Regular cardiac myocyte (primary cell): ENCODE data around the gene TTK. TPM values are rescaled to one million over a fixed set of nuclear protein-coding genes. Genes with fewer than 3 reads are reported as not detected.

ENCODE experiments used
- total RNA-seq: library from RNA; depleted of rRNA; stranded (reverse); fragments of >200 nt; gene quantifications from 2 replicates; pipeline ENCODE4 v1.2.3, GENCODE V29; 2014

The TTK gene
- total RNA-seq = 6.2 and 37.6 TPM in 2 replicates

GRCh38 chr6:80004173-80005072 lies at the start of gene TTK:
Gene TTK (plus strand): TSS chr6:80004649. CDS start chr6:80005844, 1,195 bp downstream.

Other genes with a start within 250 kb of the TTK start
- 6.2 and 7.3 TPM in 2 replicates for gene ELOVL4, start 57.1 kb upstream of the TTK start, total RNA-seq
- 10.1 and 11.1 TPM in 2 replicates for gene BCKDHB, start 102.0 kb downstream of the TTK start, total RNA-seq